ENCODE data around the gene CYSRT1. TPM values are rescaled to one million over a fixed set of nuclear protein-coding genes. Genes with fewer than 3 reads are reported as not detected.

Gene CYSRT1
- polyA plus RNA-seq, 1 donor (not counting 4 experiments of a cell fraction or from before 2014, with no cell fraction given), result 0.80 TPM

DNA sequence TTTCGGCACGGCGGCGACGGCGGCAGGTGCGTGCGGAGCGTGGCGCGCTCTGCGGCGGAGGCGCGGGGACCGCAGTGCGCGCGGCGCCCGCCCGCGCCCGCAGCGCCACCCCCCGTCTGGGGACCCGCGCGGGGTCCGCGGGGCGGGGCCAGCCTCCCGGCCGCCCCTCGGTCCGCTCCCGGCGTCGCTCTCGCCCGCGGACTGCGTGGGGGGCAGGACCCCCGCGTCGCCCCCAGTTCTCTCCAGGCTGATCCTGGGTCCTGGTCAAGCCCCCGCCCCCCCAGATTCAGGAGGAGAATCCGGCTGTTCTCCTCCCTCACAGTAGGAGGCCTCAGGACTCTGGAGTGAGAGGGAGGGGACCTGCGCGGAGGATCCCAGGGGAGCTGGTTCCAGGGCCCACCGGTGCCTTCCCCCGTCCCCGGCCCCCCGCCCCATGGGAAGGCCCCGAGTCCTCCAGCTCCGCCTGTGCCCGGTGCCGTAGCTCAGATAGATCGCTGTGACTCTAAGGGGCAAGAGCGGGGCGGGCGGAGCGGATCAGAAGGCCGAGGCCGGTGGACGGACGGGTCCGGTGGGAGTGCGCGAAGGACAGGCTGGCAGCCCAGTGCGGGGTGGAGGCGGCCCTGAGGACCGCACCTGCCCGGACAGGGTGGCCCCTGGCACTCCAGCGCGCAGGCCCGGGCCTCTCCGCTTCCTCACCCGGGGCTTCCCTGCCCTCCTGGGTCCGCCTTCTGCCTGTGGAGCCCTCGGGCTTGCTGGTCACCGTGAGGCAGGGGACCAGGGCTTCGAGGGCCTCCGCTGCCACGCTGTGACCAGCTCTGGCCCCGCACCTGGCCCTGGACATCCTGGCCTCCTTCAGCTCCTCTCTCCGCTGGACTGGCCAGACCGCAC, 2.5 kb upstream of the CYSRT1 start, which contains the start of gene RNF208:
RNF208 (minus strand) TSS at position 51 of the 888 bp plus-strand sequence. CDS start 1,028 bp downstream, outside the sequence.
- H3K4me3 ChIP-seq (ENCODE audit: control insufficient read depth in 2 of 3, extremely low read depth in 1 of 3, insufficient read depth in 2 of 3, low read depth in 1 of 3, low read length in 3 of 3), result peak within 1 kb of the TSS; percentile 64 to 81 (median 65)
- no peak for TF ChIP-seq CTCF (optimal IDR thresholded peaks at IDR 0.05 in 1 of 3, IDR thresholded peaks at IDR 0.05 in 1 of 3, conservative IDR thresholded peaks at IDR 0.05 in 1 of 3; ENCODE audit: extremely low read depth in 1 of 3, insufficient read depth in 2 of 3, low read length in 3 of 3)
- TF ChIP-seq EZH2 (IDR thresholded peaks at IDR 0.05; ENCODE audit: low read length), result no peak
- dilution Hi-C loops (cut with MboI; ENCODE audit: extremely low pct_ligation_motif_present, low sequenced_read_pairs), result no loop called here
- H3K9me3 ChIP-seq (ENCODE audit: control insufficient read depth, low read depth, low read length), result no peaks in the 10 kb centered on the region
- peak within 1 kb of the TSS; percentile 52 for H2AFZ ChIP-seq (ENCODE audit: control insufficient read depth, low read length)
- no peaks in the 10 kb centered on the region for H3K36me3 ChIP-seq (ENCODE audit: control insufficient read depth in 2 of 2, extremely low read depth in 1 of 2, insufficient read depth in 2 of 2, low read length in 2 of 2)
- no peaks in the 10 kb centered on the region for H3K9me1 ChIP-seq (ENCODE audit: control insufficient read depth, extremely low read depth, insufficient read depth, low read length)
- DNase-seq (ENCODE audit: low read depth, low spot score), result no peak
- H4K20me1 ChIP-seq (ENCODE audit: control insufficient read depth, extremely low read depth, insufficient read depth, low read length), result no peaks in the 10 kb centered on the region
- H3K4me2 ChIP-seq (ENCODE audit: control insufficient read depth, extremely low read depth, insufficient read depth, low read depth, low read length), result peak within 1 kb of the TSS; percentile 83
- peak within 1 kb of the TSS; percentile 58 for H3K9ac ChIP-seq (ENCODE audit: control insufficient read depth, extremely low read depth, insufficient read depth, low read length)
- peak within 1 kb of the TSS; percentile 40 for H3K27ac ChIP-seq (ENCODE audit: control insufficient read depth, insufficient read depth, low read length)
- FAIRE-seq, result no peak
- no peaks in the 10 kb centered on the region for H3K79me2 ChIP-seq (ENCODE audit: control insufficient read depth, insufficient read depth, low read length)
- H3K4me1 ChIP-seq (ENCODE audit: control insufficient read depth, extremely low read depth, insufficient read depth, low read length), result peaks cover 48% of the 10 kb centered on the region
- H3K27me3 ChIP-seq (ENCODE audit: control insufficient read depth, extremely low read depth, insufficient read depth, low read length), result no peaks in the 10 kb centered on the region

- H3K4me3 ChIP-seq (ENCODE audit: control insufficient read depth in 2 of 3, extremely low read depth in 1 of 3, insufficient read depth in 2 of 3, low read depth in 1 of 3, low read length in 3 of 3), result peak overlapping the region; percentile 64 to 81 (median 71)
- H3K9me3 ChIP-seq (ENCODE audit: control insufficient read depth, low read depth, low read length), result no peaks in the 10 kb centered on the region
- no peaks in the 10 kb centered on the region for H3K27me3 ChIP-seq (ENCODE audit: control insufficient read depth, extremely low read depth, insufficient read depth, low read length)
- TF ChIP-seq EZH2 (IDR thresholded peaks at IDR 0.05; ENCODE audit: low read length), result no peak
- no peak for TF ChIP-seq CTCF (optimal IDR thresholded peaks at IDR 0.05 in 1 of 3, IDR thresholded peaks at IDR 0.05 in 1 of 3, conservative IDR thresholded peaks at IDR 0.05 in 1 of 3; ENCODE audit: extremely low read depth in 1 of 3, insufficient read depth in 2 of 3, low read length in 3 of 3)
- DNase-seq (ENCODE audit: low read depth, low spot score) (peak; percentile 95), FAIRE-seq (peak; percentile 73)
- no peaks in the 10 kb centered on the region for H4K20me1 ChIP-seq (ENCODE audit: control insufficient read depth, extremely low read depth, insufficient read depth, low read length)
- no peaks in the 10 kb centered on the region for H3K9me1 ChIP-seq (ENCODE audit: control insufficient read depth, extremely low read depth, insufficient read depth, low read length)
- H3K4me2 ChIP-seq (ENCODE audit: control insufficient read depth, extremely low read depth, insufficient read depth, low read depth, low read length), result peak overlapping the region; percentile 91
- dilution Hi-C loops (cut with MboI; ENCODE audit: extremely low pct_ligation_motif_present, low sequenced_read_pairs), result no loop called here
- H3K9ac ChIP-seq (ENCODE audit: control insufficient read depth, extremely low read depth, insufficient read depth, low read length), result peak overlapping the region; percentile 80
- H3K4me1 ChIP-seq (ENCODE audit: control insufficient read depth, extremely low read depth, insufficient read depth, low read length), result peaks cover 44% of the 10 kb centered on the region
- no peaks in the 10 kb centered on the region for H3K79me2 ChIP-seq (ENCODE audit: control insufficient read depth, insufficient read depth, low read length)
- H2AFZ ChIP-seq (ENCODE audit: control insufficient read depth, low read length), result peak overlapping the region; percentile 75
- peak overlapping the region; percentile 75 for H3K27ac ChIP-seq (ENCODE audit: control insufficient read depth, insufficient read depth, low read length)
- no peaks in the 10 kb centered on the region for H3K36me3 ChIP-seq (ENCODE audit: control insufficient read depth in 2 of 2, extremely low read depth in 1 of 2, insufficient read depth in 2 of 2, low read length in 2 of 2)
Observed at GRCh38 chr9:137223078-137223970, 1.6 kb upstream of the CYSRT1 start.
